ENCODE measurements around the gene MACROD2. TPM values are rescaled to one million over a fixed set of nuclear protein-coding genes. Genes with fewer than 3 reads are reported as not detected.

The MACROD2 gene
- total and polyA plus RNA-seq, 2 of the 4 experiments (the other 2 are of a cell fraction) = not detected

GRCh38 chr20:14046534-14046933 lies 51.2 kb downstream of the MACROD2 start:
- Histone ChIP-seq H3K4me1 (ENCODE audit: control insufficient read depth, insufficient read depth, low read length) (no peaks in the 10 kb centered on the region), H3K27me3 (ENCODE audit: control insufficient read depth, insufficient read depth, low read length) (no peaks in the 10 kb centered on the region), H3K9me3 (ENCODE audit: control insufficient read depth, insufficient read depth, low read length) (no peaks in the 10 kb centered on the region), H4K5ac (ENCODE audit: low read depth, low read length) (no peak overlapping the region), H2AK5ac (ENCODE audit: low read depth, low read length) (no peak overlapping the region), H3K23ac (ENCODE audit: low read depth, low read length) (no peak overlapping the region), H3K18ac (ENCODE audit: low read depth, low read length) (no peak overlapping the region), H3K56ac (ENCODE audit: extremely low read depth, insufficient read depth, low read length) (no peak overlapping the region), H3K4me2 (ENCODE audit: low read depth, low read length) (no peak overlapping the region), H3K4me3 (ENCODE audit: insufficient read depth, low read depth, low read length) (no peak overlapping the region), H3K9ac (ENCODE audit: low read depth, low read length) (no peak overlapping the region), H2BK20ac (ENCODE audit: low read depth, low read length) (no peak overlapping the region), H3K4ac (ENCODE audit: low read depth, low read length) (no peak overlapping the region), H4K8ac (ENCODE audit: low read depth in 2 of 2, low read length in 2 of 2) (no peak overlapping the region), H3K79me1 (ENCODE audit: low read depth in 1 of 2, low read length in 2 of 2) (no peaks in the 10 kb centered on the region), H2BK120ac (ENCODE audit: low read depth, low read length) (no peak overlapping the region), H3K9me1 (ENCODE audit: insufficient read depth, low read length) (no peaks in the 10 kb centered on the region), H3K36me3 (ENCODE audit: control insufficient read depth, insufficient read depth, low read length) (no peaks in the 10 kb centered on the region), H2AK9ac (replicated peaks; ENCODE audit: low read depth, low read length, poor library complexity) (no peak overlapping the region), H2BK15ac (ENCODE audit: low read depth, low read length) (no peak overlapping the region), H4K20me1 (ENCODE audit: insufficient read depth, low read length) (no peaks in the 10 kb centered on the region), H2BK5ac (ENCODE audit: low read depth, low read length, poor library complexity, severe bottlenecking) (no peak overlapping the region), H3K27ac (ENCODE audit: insufficient read depth, low read length) (no peak overlapping the region), H4K91ac (ENCODE audit: insufficient read depth, low read depth, low read length) (no peak overlapping the region), H2AFZ (replicated peaks; ENCODE audit: low read length, poor library complexity) (no peak overlapping the region), H3K14ac (replicated peaks; ENCODE audit: low read depth, low read length) (no peak overlapping the region)
- dilution Hi-C loops (cut with HindIII; ENCODE audit: low sequenced_read_pairs, unreplicated experiment) (no loop called here), intact Hi-C loops (cut with micrococcal nuclease) (no loop called here), in situ Hi-C loops (cut with MboI; ENCODE audit: low sequenced_read_pairs) (no loop called here)
- BruUV-seq (replicated peaks) = no TSS peak
- ATAC-seq (ENCODE audit: low read depth) (no peak), DNase-seq (no peak)
- ChIA-PET CTCF (no interaction called here), POLR2A (ENCODE audit: unreplicated experiment) (no interaction called here)
- TF ChIP-seq RFX5 (IDR thresholded peaks at IDR 0.05; ENCODE audit: low read depth, low read length) = no peak
- TF ChIP-seq BHLHE40 (IDR thresholded peaks at IDR 0.05; ENCODE audit: low read depth, low read length) = no peak
- TF ChIP-seq SMC3 (IDR thresholded peaks at IDR 0.05; ENCODE audit: low read depth, low read length) = no peak
- TF ChIP-seq POLR2A (IDR thresholded peaks at IDR 0.05; ENCODE audit: low read depth, low read length) = no peak
- no peak for TF ChIP-seq FOS (IDR thresholded peaks at IDR 0.05; ENCODE audit: low read depth, low read length)
- no peak for TF ChIP-seq CEBPB (IDR thresholded peaks at IDR 0.05; ENCODE audit: low read depth, low read length)
- TF ChIP-seq CHD1 (IDR thresholded peaks at IDR 0.05; ENCODE audit: low read depth, low read length) = no peak
- no peak for TF ChIP-seq RAD21 (IDR thresholded peaks at IDR 0.05; ENCODE audit: low read length)
- TF ChIP-seq MXI1 (IDR thresholded peaks at IDR 0.05; ENCODE audit: borderline replicate concordance, low read depth, low read length) = no peak
- TF ChIP-seq ELK1 (IDR thresholded peaks at IDR 0.05; ENCODE audit: borderline replicate concordance, low read depth, low read length) = no peak
- no peak for TF ChIP-seq NFE2L2 (IDR thresholded peaks at IDR 0.05; ENCODE audit: low read depth, low read length)
- TF ChIP-seq MAFK (IDR thresholded peaks at IDR 0.05; ENCODE audit: low read depth, low read length) = no peak
- WGBS, 2 experiments (ENCODE audit: extremely low coverage in 2 of 2, insufficient read length in 1 of 2) = no CpG with 5 or more reads among the region's 2 CpGs

Data from IMR-90 (cell line).